T47D (cell line): ENCODE results near the gene SLCO6A1.

Source experiments
- DNase-seq, 2 experiments: peaks; one replicate each; pipeline versions ENCODE4 v3.0.0 to v3.0.0-alpha.2; 2011 to 2012; ENCODE audit warnings: low read depth in 1 of 2, low spot score in 1 of 2
- JUND ChIP-seq: IDR thresholded peaks from 2 replicates; pipeline ENCODE4 v1.6.1; 2012; ENCODE audit warnings: low read depth
- in situ Hi-C: cut with HindIII; loops from 2 replicates; pipeline ENCODE4 v1.10.0; 2016; ENCODE audit warnings: low sequenced_read_pairs, low pct_unique_long_range_greater_than_20kb

SLCO6A1 gene

DNA sequence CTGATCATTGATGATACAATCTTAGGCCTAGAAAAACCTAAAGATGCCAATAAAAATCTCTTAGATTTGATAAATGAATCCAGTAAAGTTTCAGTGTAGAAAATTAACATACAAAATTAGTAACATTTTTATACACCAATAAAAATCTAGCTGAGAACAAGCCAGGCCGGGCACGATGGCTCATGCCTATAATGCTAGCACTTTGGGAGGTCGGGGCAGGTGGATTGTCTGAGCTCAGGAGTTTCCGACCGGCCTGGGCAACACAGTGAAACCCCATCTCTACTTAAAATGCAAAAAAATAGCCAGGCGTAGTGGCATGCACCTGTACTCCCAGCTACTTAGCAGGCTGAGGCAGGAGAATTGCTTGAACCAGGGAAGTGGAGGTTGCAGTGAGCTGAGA, 84.4 kb downstream of the SLCO6A1 start:
- TF ChIP-seq JUND: no peak
- no peak for DNase-seq
- in situ Hi-C loops: no loop called here

GRCh38 chr5:102388235-102388634, 110.6 kb downstream of the SLCO6A1 start:
- TF ChIP-seq JUND: no peak
- in situ Hi-C loops: no loop called here
- no peak for DNase-seq

DNA sequence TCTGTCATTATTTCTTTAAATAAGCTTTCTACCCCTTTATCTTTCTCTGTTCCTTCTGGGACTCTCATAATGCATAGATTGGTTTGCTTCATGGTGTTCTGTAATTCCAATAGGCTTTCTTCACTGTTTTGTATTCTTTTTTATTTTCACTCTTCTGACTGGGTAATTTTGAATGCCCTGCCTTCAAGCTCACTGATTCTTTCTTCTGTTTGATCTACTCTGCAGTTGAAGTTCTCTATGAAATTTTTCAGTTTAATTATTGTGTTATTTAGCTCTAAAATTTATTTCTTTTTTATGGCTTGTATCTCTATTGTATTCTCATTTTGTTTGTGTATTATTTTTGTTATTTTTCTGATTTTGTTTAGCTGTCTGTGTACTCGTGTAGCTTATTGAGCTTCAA, 113.4 kb downstream of the SLCO6A1 start:
- no peak for DNase-seq
- TF ChIP-seq JUND: no peak
- in situ Hi-C loops: no loop called here

- in situ Hi-C loops: no loop called here
- DNase-seq: no peak
- no peak for TF ChIP-seq JUND
These were observed 118.6 kb downstream of the SLCO6A1 start for GRCh38 chr5:102380174-102380573.

- no peak for DNase-seq
- no peak for TF ChIP-seq JUND
- in situ Hi-C loops: no loop called here
These were observed 122.9 kb downstream of the SLCO6A1 start for GRCh38 chr5:102375876-102376275.

DNA sequence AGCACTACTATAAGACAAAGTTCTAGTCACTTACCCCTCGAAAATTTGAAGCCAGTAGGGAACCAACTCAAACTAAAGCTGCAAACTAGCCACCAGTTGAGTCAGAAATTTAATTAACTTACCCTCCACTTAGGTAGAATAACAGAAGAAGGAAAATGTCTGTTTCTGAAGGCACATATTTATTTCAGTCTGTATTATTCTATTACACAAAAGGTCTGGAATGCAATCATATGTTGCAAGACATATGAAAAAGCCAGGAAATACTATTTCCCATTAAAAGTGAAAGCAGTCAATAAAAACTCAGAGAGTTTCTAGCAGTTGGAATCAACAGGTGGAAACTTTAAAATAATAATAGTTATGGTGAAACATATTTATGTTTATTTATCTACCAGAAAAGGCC, 123.5 kb downstream of the SLCO6A1 start:
- in situ Hi-C loops: no loop called here
- DNase-seq: no peak
- no peak for TF ChIP-seq JUND

DNA sequence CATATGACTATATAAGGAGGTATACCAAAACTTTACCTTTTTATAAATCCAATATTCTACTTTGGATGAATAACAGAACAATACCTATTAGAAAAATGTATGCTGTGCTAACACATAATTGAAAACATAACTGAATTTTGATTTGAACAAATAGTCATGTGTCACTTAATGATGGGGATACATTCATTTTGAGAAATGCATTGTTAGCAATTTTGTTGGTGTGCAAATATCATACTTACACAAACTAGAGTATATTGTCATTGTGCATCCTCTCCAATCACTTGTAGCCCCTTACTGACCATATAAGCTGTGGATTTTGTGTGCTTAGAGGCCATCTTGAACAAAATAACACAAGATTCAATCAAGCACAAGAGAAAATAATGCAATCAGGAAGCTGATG, 130.4 kb downstream of the SLCO6A1 start:
- no peak for DNase-seq
- no peak for TF ChIP-seq JUND
- in situ Hi-C loops: no loop called here

DNA sequence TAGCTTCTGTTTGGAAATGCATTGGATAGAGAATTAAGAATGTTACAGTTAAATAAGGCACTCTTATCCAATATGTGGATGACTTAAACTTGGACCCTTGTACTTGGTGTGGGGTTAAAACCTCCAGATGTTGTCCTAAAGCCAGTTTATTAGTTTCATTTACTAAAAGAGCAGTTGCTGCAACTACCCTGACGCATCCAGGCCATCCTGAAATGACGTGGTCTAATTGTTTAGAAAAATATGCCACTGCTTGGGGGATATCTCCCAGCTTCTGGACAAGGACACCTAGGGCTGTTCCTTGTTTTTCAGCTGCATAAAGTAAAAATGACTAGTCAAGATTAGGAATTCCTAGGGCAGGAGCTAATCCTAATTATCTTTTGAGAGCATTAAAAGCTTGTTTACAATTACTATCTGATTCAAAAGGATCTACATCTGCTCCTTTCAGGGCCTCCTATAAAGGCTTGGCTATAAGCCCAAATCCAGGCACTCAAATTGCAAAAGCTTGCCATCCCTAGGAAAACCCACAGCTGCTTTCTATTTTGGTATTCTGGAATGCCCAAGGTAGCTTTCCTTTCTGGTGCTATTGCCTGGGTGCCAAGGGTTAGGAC, 157.0 kb downstream of the SLCO6A1 start:
- in situ Hi-C loops: no loop called here
- no peak for TF ChIP-seq JUND
- no peak for DNase-seq

- in situ Hi-C loops: no loop called here
- no peak for TF ChIP-seq JUND
These were observed 174.1 kb downstream of the SLCO6A1 start for GRCh38 chr5:102324714-102325113.

More at GRCh38 chr5:102324714-102325113, 174.1 kb downstream of the SLCO6A1 start:
- DNase-seq: no peak
